Activated CD4-positive, alpha-beta T cell treated with anti-CD3 and anti-CD28 coated beads, Interleukin-2, amount 10 ng/mL, durations not matched to agents 24 days and 14 days (primary cell): ENCODE measurements around the gene NINL. TPM values are rescaled to one million over a fixed set of nuclear protein-coding genes. Genes with fewer than 3 reads are reported as not detected.
"Not testable (repeated sequence)": the region's sequence is repeated elsewhere in the genome, so short reads cannot be mapped to it uniquely, and the experiment has no call there.

ENCODE experiments used
- DNase-seq: peaks from one replicate; pipeline ENCODE4 v3.0.0; 2022
- H3K27ac Mint-ChIP-seq: one replicate; pipeline ENCODE4 v1.8.0; 2022; ENCODE audit warnings: mild to moderate bottlenecking, mixed read lengths
- H3K27me3 Mint-ChIP-seq: one replicate; pipeline ENCODE4 v1.8.0; 2022; ENCODE audit warnings: mixed read lengths
- H3K36me3 Mint-ChIP-seq: one replicate; pipeline ENCODE4 v1.8.0; 2022; ENCODE audit warnings: low read depth, mild to moderate bottlenecking, mixed read lengths
- H3K4me1 Mint-ChIP-seq: one replicate; pipeline ENCODE4 v1.8.0; 2021; ENCODE audit warnings: mixed read lengths
- H3K4me3 Mint-ChIP-seq: one replicate; pipeline ENCODE4 v1.8.0; 2022; ENCODE audit warnings: mild to moderate bottlenecking, moderate library complexity, mixed read lengths
- H3K9me3 Mint-ChIP-seq: one replicate; pipeline ENCODE4 v1.8.0; 2021; ENCODE audit warnings: mixed read lengths
- intact Hi-C: fragments of 100-400 bp; cut with micrococcal nuclease; formaldehyde crosslinking; loops from one replicate; pipeline ENCODE4 v1.15.1; 2023
- total RNA-seq: library from RNA; stranded (reverse); gene quantifications from 2 replicates; pipeline ENCODE4 v1.2.3, GENCODE V29; 2022

Gene NINL
- total RNA-seq, 1 donor from 2014 or later: 3.0 TPM

DNA sequence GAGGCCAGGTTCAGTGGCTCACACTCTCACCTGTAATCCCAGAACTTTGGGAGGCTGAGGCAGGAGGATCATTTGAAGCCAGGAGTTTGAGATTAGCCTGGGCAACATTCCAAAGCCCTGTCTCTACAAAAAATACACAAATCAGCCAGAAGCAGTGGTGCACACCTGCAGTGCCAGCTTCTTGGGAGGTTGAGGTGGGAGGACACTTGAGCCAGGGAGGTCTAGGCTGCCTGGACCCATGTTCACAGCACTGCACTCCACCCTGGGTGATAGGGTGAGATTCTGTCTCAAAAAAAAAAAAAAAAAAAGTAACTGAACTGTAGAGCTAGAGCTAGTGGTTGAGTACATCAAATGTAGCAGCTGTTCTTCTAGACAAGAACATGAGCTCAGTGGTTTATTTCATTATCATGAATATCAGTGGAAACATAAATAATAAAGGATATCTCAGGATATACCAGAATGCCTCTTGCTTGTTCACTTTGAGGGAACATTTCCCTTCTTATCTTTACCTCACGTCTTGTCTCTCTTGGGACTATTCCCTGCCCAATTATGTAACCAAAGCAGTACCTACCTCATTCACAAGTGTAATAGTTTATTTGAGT is 20.9 kb upstream of the NINL start:
- intact Hi-C loops: no loop called here
- no peaks in the 10 kb centered on the region for H3K9me3 Mint-ChIP-seq
- no peaks in the 10 kb centered on the region for H3K27me3 Mint-ChIP-seq

DNA sequence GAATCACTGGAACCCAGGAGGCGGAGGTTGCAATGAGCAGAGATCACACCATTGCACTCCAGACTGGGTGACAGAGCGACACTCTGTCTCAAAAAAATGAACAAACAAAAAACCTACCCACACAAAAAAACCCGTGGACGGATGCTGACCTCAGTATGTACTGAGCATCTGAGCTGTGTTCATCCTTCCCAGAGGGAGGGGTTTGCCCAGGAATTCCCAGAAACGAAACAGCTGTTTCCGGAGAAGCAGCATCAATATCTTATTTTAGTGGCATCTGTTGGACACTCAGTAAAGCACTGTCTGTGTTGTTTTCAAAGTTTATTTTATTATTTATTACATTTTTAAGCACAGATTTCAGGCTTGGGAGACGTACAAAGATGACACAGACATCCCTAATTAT is 19.8 kb upstream of the NINL start:
- no peaks in the 10 kb centered on the region for H3K27me3 Mint-ChIP-seq
- H3K4me1 Mint-ChIP-seq: peaks cover 8% of the 10 kb centered on the region
- no peak overlapping the region for H3K4me3 Mint-ChIP-seq
- H3K36me3 Mint-ChIP-seq: peaks cover 3% of the 10 kb centered on the region
- intact Hi-C loops: no loop called here
- no peak overlapping the region for H3K27ac Mint-ChIP-seq
- DNase-seq: no peak
- H3K9me3 Mint-ChIP-seq: no peaks in the 10 kb centered on the region

More for the DNA sequence above, 20.9 kb upstream of the NINL start:
- DNase-seq: no peak
- Mint-ChIP-seq H3K4me3 (no peak overlapping the region), H3K4me1 (peaks cover 8% of the 10 kb centered on the region), H3K27ac (no peak overlapping the region), H3K36me3 (peaks cover 5% of the 10 kb centered on the region)

DNA sequence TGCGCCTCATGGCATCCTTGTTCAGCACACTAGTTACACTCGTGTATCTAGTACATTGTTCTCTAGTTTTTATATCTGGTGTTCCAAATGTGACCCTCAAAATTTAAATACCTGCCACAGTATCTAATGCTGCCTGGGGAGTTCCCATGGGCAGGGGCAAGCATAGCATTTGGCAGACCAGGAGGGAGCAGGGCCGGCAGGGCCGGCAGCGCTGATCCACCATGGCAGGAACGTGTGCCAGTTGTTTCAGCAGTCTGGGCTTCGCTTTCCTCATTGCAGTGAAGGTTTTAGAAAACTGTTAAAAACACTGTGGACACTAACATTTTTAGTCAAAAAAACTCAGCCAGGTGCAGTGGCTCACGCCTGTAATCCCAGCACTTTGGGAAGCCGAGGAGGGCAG is 19.3 kb upstream of the NINL start:
- Mint-ChIP-seq H3K36me3 (peaks cover 1% of the 10 kb centered on the region), H3K9me3 (no peaks in the 10 kb centered on the region), H3K4me1 (peaks cover 8% of the 10 kb centered on the region), H3K27ac (no peak overlapping the region), H3K27me3 (no peaks in the 10 kb centered on the region), H3K4me3 (no peak overlapping the region)
- no peak for DNase-seq
- intact Hi-C loops: no loop called here

DNA sequence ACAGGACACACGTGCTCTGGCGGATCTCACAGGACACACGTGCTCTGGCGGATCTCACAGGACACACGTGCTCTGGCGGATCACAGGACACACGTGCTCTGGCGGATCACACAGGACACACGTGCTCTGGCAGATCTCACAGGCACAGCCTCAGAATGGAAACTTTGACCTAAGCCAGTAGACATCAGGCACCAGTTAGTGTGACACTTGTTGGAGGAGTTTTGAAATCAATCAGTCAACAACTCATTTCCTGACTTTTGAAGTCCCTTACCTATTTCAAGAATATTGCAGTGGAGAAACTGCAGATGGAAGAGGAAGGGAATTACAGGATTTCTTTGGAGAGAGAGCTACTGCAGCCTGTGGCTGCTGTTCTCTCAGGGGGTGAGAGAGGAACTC is 17.6 kb upstream of the NINL start:
- H3K4me1 Mint-ChIP-seq, H3K9me3 Mint-ChIP-seq, H3K4me3 Mint-ChIP-seq, H3K36me3 Mint-ChIP-seq, DNase-seq, H3K27me3 Mint-ChIP-seq: not testable (repeated sequence)
- H3K27ac Mint-ChIP-seq: peak overlapping the region; percentile 22
- intact Hi-C loops: loop anchor here (1.0 kb wide), 2 partner anchors 18 to 20 kb away; partner anchors contain the start of gene NINL

DNA sequence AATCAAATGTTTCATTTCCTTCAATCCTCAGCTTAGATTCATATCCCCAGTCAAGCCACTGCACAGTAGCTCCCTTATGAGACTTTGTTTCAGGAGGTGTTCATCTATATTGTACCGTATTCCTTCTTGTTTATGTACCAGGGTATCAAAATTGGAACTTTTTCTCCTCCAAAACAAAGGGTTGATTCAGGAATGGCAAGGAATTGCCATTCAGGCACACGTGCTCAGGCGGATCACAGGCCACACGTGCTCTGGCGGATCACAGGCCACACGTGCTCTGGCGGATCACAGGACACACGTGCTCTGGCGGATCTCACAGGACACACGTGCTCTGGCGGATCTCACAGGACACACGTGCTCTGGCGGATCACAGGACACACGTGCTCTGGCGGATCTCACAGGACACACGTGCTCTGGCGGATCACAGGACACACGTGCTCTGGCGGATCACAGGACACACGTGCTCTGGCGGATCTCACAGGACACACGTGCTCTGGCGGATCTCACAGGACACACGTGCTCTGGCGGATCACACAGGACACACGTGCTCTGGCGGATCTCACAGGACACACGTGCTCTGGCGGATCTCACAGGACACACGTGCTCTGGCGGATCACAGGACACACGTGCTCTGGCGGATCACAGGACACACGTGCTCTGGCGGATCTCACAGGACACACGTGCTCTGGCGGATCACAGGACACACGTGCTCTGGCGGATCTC is 17.0 kb upstream of the NINL start:
- H3K27me3 Mint-ChIP-seq, DNase-seq, H3K4me3 Mint-ChIP-seq, intact Hi-C loops, H3K36me3 Mint-ChIP-seq, H3K9me3 Mint-ChIP-seq, H3K4me1 Mint-ChIP-seq: not testable (repeated sequence)
- peak overlapping the region; percentile 25 for H3K27ac Mint-ChIP-seq

DNA sequence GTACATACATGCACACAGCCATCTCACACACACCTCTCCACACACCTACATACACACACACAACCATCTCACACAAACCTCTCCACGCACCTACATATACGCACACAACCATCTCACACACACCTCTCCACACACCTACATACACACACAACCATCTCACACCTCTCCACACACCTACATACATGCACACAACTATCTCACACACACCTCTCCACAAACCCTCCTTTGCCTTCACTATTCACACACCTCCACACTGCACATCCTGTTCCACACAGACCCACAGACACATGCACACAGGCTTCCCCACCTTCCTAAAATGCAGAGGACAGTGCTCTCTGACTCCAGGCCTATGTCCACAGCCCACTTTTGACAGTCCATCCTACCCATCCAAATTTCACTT is 16.3 kb upstream of the NINL start:
- Mint-ChIP-seq H3K27ac (peak overlapping the region; percentile 25), H3K4me3 (no peak overlapping the region)
- intact Hi-C loops: no loop called here

DNA sequence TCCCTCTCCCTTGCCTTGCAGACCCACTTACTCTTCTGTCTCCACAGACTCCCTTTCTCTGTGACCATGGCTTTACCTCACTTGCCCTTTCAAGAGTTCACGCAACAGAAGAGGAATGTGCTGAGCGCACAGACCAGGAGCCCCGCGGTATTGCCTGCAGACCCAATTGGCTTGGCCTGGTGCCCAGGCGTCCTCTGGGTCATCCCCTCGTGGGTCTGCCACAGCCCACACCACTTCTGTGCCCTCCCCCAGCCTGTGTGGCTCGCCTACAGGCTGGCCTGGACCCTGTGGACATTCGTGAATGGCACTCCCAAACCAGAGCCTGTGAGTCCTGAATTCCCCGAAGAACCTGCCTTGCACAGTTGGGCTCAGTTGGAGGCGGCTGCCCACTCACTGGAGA is 15.3 kb upstream of the NINL start:
- Mint-ChIP-seq H3K27ac (no peak overlapping the region), H3K4me3 (no peak overlapping the region)

More for the DNA sequence above, 16.3 kb upstream of the NINL start:
- peaks cover 1% of the 10 kb centered on the region for H3K27me3 Mint-ChIP-seq
- DNase-seq: no peak
- peaks cover 5% of the 10 kb centered on the region for H3K4me1 Mint-ChIP-seq
- H3K36me3 Mint-ChIP-seq: no peaks in the 10 kb centered on the region
- no peaks in the 10 kb centered on the region for H3K9me3 Mint-ChIP-seq

DNA sequence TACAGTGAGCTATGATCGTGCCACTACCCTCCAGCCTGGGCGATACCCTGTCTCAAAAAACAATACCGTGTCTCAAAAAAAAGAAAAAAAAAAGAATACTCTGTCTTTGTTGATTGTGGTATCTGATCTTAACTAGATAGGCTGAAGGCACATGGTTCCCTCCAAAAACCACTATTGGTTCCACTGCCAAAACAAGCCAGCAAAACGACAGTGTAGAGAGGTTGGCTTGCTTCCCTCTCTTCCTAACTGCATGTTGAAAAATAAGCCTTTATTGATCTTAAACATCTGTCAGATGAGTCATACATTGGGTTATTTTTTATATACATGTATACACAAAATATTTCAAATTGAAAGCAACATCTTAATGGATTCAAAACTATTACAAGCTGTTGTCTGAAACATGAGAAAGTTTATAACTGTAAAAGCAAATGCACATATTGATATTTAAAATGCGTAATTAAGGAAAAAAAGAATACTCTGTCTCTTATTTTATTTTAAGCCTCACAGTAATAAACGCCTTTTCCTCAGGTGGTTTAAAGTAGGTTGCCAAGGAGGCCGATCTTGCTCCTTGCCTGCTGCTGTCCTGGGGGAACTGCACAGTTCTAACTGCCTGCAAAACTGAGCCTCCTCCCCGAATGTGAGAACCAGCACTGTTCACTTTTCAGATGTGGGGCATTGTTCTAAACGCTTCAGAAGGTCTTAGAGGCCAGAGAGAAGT is 7.0 kb upstream of the NINL start:
- no peaks in the 10 kb centered on the region for H3K4me1 Mint-ChIP-seq
- no peaks in the 10 kb centered on the region for H3K9me3 Mint-ChIP-seq
- intact Hi-C loops: no loop called here
- H3K27ac Mint-ChIP-seq: no peak overlapping the region
- H3K36me3 Mint-ChIP-seq: no peaks in the 10 kb centered on the region
- no peak overlapping the region for H3K4me3 Mint-ChIP-seq
- peaks cover 16% of the 10 kb centered on the region for H3K27me3 Mint-ChIP-seq
- DNase-seq: no peak

More for the DNA sequence above, 15.3 kb upstream of the NINL start:
- Mint-ChIP-seq H3K36me3 (no peaks in the 10 kb centered on the region), H3K9me3 (no peaks in the 10 kb centered on the region), H3K4me1 (peaks cover 5% of the 10 kb centered on the region), H3K27me3 (peaks cover 4% of the 10 kb centered on the region)
- no peak for DNase-seq
- intact Hi-C loops: no loop called here

DNA sequence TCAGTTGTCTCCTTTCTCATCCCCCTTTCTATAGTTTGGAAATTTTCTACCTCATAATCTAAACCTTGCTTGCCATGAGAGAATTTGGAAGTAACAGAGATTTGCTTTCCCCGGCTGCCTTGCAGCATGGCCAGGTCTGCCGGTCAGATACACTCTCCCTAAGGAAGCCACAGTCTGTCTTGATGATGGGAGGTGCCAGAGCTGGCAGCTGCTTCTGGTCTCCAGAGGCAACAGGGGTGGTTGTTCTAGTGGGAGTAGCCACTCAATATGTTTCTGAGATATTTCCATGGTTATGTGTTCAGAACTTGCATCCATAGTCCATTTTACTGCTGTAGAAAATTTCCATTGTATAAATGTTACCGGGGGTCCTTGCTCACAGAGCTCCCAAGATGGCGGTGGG is 5.4 kb upstream of the NINL start:
- H3K36me3 Mint-ChIP-seq, DNase-seq, intact Hi-C loops, H3K4me3 Mint-ChIP-seq, H3K27ac Mint-ChIP-seq, H3K4me1 Mint-ChIP-seq, H3K9me3 Mint-ChIP-seq: not testable (repeated sequence)
- H3K27me3 Mint-ChIP-seq: peaks cover 12% of the 10 kb centered on the region

DNA sequence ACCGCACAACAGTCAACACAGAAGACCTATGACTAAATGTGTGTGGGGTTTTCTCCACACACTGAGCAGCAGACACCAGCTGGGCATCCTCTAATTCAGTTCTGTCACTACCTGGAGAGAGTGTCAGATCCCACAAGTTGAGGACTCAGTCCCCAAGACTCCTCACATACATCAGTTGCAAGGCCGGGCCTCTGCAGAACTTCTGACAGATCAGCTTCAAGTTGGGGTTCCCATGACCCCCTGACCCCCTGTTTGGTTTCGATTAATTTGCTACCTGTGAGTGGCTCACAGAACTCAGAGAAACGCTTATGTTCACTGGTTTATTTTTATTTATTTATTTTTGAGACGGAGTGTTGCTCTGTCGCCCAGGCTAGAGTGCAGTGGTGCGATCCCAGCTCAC is 3.2 kb upstream of the NINL start:
- peaks cover 4% of the 10 kb centered on the region for H3K9me3 Mint-ChIP-seq
- H3K27me3 Mint-ChIP-seq: peaks cover 15% of the 10 kb centered on the region
- DNase-seq: no peak
- H3K4me3 Mint-ChIP-seq: no peak overlapping the region
- H3K36me3 Mint-ChIP-seq: peaks cover 5% of the 10 kb centered on the region
- H3K4me1 Mint-ChIP-seq: peaks cover 7% of the 10 kb centered on the region
- intact Hi-C loops: no loop called here
- no peak overlapping the region for H3K27ac Mint-ChIP-seq

DNA sequence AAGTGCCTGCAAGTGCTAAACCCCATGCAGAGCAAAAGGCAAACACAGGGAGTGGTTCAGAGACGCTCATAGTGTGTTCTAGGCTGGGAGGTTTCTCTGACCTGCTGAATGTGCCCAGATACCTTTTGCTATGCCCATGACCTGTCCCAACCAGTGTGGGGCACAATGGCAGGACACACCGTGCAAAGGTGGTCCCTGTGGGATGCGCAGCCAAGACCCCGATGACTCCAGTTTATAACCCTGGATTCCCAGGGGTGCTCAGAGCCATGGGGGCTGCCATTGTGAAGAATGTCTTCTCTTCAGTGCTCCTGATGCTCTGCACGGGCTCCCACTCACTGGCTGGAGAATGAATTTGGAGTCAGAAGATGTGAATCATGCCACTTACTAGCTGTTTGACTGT is 2.2 kb upstream of the NINL start:
- no peak overlapping the region for H3K4me3 Mint-ChIP-seq
- DNase-seq: no peak
- peaks cover 20% of the 10 kb centered on the region for H3K27me3 Mint-ChIP-seq
- H3K36me3 Mint-ChIP-seq: peaks cover 5% of the 10 kb centered on the region
- H3K9me3 Mint-ChIP-seq: peaks cover 7% of the 10 kb centered on the region
- H3K4me1 Mint-ChIP-seq: peaks cover 12% of the 10 kb centered on the region
- intact Hi-C loops: no loop called here
- H3K27ac Mint-ChIP-seq: no peak overlapping the region

DNA sequence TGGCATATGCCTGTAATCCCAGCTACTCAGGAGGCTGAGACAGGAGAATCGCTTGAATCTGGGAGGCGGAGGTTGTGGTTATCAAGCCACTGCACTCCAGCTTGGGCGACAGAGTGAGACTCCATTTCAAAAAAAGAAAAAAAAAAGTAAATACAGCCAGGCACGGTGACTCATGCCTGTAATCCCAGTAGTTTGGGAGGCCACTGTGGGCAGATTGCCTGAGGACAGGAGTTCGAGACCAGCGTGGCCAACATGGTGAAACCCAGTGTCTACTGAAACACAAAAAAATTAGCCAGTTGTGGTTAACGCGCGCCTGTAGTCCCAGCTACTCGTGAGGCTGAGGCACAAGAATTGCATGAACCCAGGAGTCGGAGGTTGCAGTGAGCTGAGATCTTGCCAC is 1.5 kb upstream of the NINL start:
- intact Hi-C loops: no loop called here
- H3K27me3 Mint-ChIP-seq: peaks cover 20% of the 10 kb centered on the region
- H3K4me3 Mint-ChIP-seq: no peak overlapping the region

DNA sequence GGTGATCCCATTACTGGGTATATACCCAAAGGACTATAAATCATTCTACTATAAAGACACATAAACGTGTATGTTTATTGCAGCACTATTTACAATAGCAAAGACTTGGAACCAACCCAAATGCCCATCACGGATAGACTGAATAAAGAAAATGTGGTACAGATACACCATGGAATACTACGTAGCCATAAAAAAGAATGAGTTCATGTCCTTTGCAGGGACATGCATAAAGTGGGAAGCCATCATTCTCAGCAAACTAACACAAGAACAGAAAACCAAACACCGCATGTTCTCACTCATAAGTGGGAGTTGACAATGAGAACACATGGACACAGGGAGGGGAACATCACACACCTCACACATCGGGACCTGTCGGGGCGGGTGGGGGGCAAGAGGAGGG is 1.7 kb downstream of the NINL start:
- H3K27ac Mint-ChIP-seq: peak overlapping the region; percentile 11
- DNase-seq, intact Hi-C loops: not testable (repeated sequence)

More for the DNA sequence above, 1.5 kb upstream of the NINL start:
- Mint-ChIP-seq H3K4me1 (peaks cover 12% of the 10 kb centered on the region), H3K36me3 (peaks cover 5% of the 10 kb centered on the region), H3K9me3 (peaks cover 7% of the 10 kb centered on the region), H3K27ac (no peak overlapping the region)
- DNase-seq: no peak

DNA sequence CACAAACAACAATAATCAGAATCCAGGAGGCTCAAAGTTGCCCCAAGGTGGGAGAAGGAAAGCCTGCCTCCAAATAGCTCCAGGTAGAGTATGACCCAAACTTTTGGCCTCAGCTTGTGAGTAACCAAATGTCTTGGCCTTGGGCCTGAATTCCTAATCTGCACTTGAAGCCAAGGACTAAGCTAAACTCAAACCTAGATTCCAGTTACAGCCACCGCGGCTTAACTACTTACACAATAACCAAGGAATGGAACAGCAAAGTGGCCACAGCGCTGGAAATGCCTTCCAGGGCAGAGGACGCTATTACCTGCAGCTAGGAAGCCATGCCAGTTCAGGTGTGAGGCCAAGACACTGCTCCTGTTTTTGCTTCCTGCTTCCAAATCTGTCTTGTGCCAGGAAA is 4.6 kb downstream of the NINL start:
- intact Hi-C loops: no loop called here

More for the DNA sequence above, 1.7 kb downstream of the NINL start:
- H3K36me3 Mint-ChIP-seq, H3K9me3 Mint-ChIP-seq: not testable (repeated sequence)
- Mint-ChIP-seq H3K4me3 (peak overlapping the region; percentile 71), H3K4me1 (peaks cover 12% of the 10 kb centered on the region), H3K27me3 (peaks cover 11% of the 10 kb centered on the region)

More for the DNA sequence above, 4.6 kb downstream of the NINL start:
- Mint-ChIP-seq H3K4me3 (no peak overlapping the region), H3K27me3 (peaks cover 11% of the 10 kb centered on the region), H3K27ac (no peak overlapping the region), H3K4me1 (peaks cover 12% of the 10 kb centered on the region), H3K36me3 (peaks cover 5% of the 10 kb centered on the region), H3K9me3 (peaks cover 7% of the 10 kb centered on the region)
- no peak for DNase-seq
